IMR-90 (cell line): ENCODE results near the gene OSBPL2. TPM values are rescaled to one million over a fixed set of nuclear protein-coding genes. Genes with fewer than 3 reads are reported as not detected.

Source experiments
- ATAC-seq: fragments of 200-7000 bp; cut with Tn5 transposase; 2 replicates; pipeline ENCODE4 v1.9.1; 2020; ENCODE audit warnings: low read depth, mild to moderate bottlenecking, moderate library complexity
- Bru-seq: library from RNA; stranded (reverse); fragments of 400-500 nt; gene quantifications from one replicate; lab custom pipeline; 2021; lab: Mats Ljungman, UMichigan
- BruChase-seq, 2 experiments: library from RNA; stranded (reverse); fragments of 400-500 nt; gene quantifications; one replicate each; lab custom pipeline; 2021; lab: Mats Ljungman, UMichigan
- BruUV-seq: library from RNA; stranded (reverse); fragments of 400-500 nt; replicated peaks from 2 replicates; lab custom pipeline; 2021; lab: Mats Ljungman, UMichigan
- CTCF ChIA-PET: fragments of 300-600 bp; formaldehyde crosslinking; extraction: SDS; loops from one replicate; lab custom pipeline; 2021; ENCODE audit warnings: antibody characterized with exemption; lab: Yijun Ruan, JAX
- POLR2A ChIA-PET: fragments of 300-600 bp; sonication (Branson Sonifier 250); formaldehyde crosslinking; loops from one replicate; lab custom pipeline; 2022; ENCODE audit warnings: antibody characterized with exemption; ENCODE audit not compliant: unreplicated experiment; lab: Charles Lee
- DNase-seq: peaks from one replicate; pipeline ENCODE4 v3.0.0; 2013
- H2AFZ ChIP-seq: replicated peaks from 2 replicates; pipeline ENCODE3; 2013; ENCODE audit warnings: low read length, mild to moderate bottlenecking; ENCODE audit not compliant: poor library complexity
- H2AK5ac ChIP-seq: 2 replicates; pipeline ENCODE4 v1.6.1; 2013; ENCODE audit warnings: low read depth, low read length, inconsistent platforms
- H2AK9ac ChIP-seq: replicated peaks from 2 replicates; pipeline ENCODE3; 2013; ENCODE audit warnings: mild to moderate bottlenecking, low read depth, low read length, moderate library complexity; ENCODE audit not compliant: poor library complexity
- H2BK120ac ChIP-seq: 2 replicates; pipeline ENCODE4 v1.6.1; 2013; ENCODE audit warnings: low read depth, low read length, inconsistent platforms
- H2BK15ac ChIP-seq: 3 replicates; pipeline ENCODE4 v1.6.1; 2013; ENCODE audit warnings: low read depth, low read length, inconsistent platforms
- H2BK20ac ChIP-seq: 2 replicates; pipeline ENCODE4 v1.6.1; 2013; ENCODE audit warnings: low read depth, mild to moderate bottlenecking, inconsistent platforms, low read length, moderate library complexity
- H2BK5ac ChIP-seq: 2 replicates; pipeline ENCODE4 v1.6.1; 2013; ENCODE audit warnings: mild to moderate bottlenecking, low read depth, low read length, inconsistent platforms; ENCODE audit not compliant: poor library complexity, severe bottlenecking
- H3K14ac ChIP-seq: replicated peaks from 2 replicates; pipeline ENCODE4 v1.6.1; 2013; ENCODE audit warnings: low read depth, low read length, inconsistent platforms
- H3K18ac ChIP-seq: 2 replicates; pipeline ENCODE4 v1.6.1; 2013; ENCODE audit warnings: low read depth, low read length, control low read depth
- H3K23ac ChIP-seq: 2 replicates; pipeline ENCODE4 v1.6.1; 2013; ENCODE audit warnings: low read depth, low read length, inconsistent platforms
- H3K27ac ChIP-seq: 2 replicates; pipeline ENCODE4 v1.5.1; 2013; ENCODE audit warnings: mild to moderate bottlenecking, control low read depth, low read length; ENCODE audit not compliant: insufficient read depth
- H3K27me3 ChIP-seq: 2 replicates; pipeline ENCODE4 v1.6.1; 2013; ENCODE audit warnings: low read length; ENCODE audit not compliant: control insufficient read depth, insufficient read depth
- H3K36me3 ChIP-seq: 2 replicates; pipeline ENCODE4 v1.6.1; 2013; ENCODE audit warnings: low read length, mixed read lengths; ENCODE audit not compliant: control insufficient read depth, insufficient read depth
- H3K4ac ChIP-seq: 2 replicates; pipeline ENCODE4 v1.6.1; 2013; ENCODE audit warnings: low read depth, low read length, inconsistent platforms
- H3K4me1 ChIP-seq: 2 replicates; pipeline ENCODE4 v1.6.1; 2013; ENCODE audit warnings: low read length, mixed read lengths; ENCODE audit not compliant: control insufficient read depth, insufficient read depth
- H3K4me2 ChIP-seq: 2 replicates; pipeline ENCODE4 v1.6.1; 2013; ENCODE audit warnings: low read depth, mild to moderate bottlenecking, control low read depth, low read length, moderate library complexity
- H3K4me3 ChIP-seq: 2 replicates; pipeline ENCODE4 v1.5.1; 2013; ENCODE audit warnings: low read depth, mild to moderate bottlenecking, control low read depth, low read length, moderate library complexity; ENCODE audit not compliant: insufficient read depth
- H3K56ac ChIP-seq: 2 replicates; pipeline ENCODE4 v1.6.1; 2013; ENCODE audit warnings: low read length, inconsistent platforms; ENCODE audit not compliant: insufficient read depth; ENCODE audit errors: extremely low read depth
- H3K79me1 ChIP-seq, 2 experiments: 2 replicates each; pipeline ENCODE4 v1.6.1; 2013; ENCODE audit warnings: low read length in 2 of 2, inconsistent platforms in 1 of 2, low read depth in 1 of 2
- H3K9ac ChIP-seq: 2 replicates; pipeline ENCODE4 v1.6.1; 2013; ENCODE audit warnings: low read depth, low read length, control low read depth
- H3K9me1 ChIP-seq: 2 replicates; pipeline ENCODE4 v1.6.1; 2013; ENCODE audit warnings: low read length, inconsistent platforms; ENCODE audit not compliant: insufficient read depth
- H3K9me3 ChIP-seq: 2 replicates; pipeline ENCODE4 v1.6.1; 2013; ENCODE audit warnings: low read length; ENCODE audit not compliant: control insufficient read depth, insufficient read depth
- H4K20me1 ChIP-seq: 2 replicates; pipeline ENCODE4 v1.6.1; 2013; ENCODE audit warnings: low read length, inconsistent platforms; ENCODE audit not compliant: insufficient read depth
- H4K5ac ChIP-seq: 2 replicates; pipeline ENCODE4 v1.6.1; 2013; ENCODE audit warnings: mild to moderate bottlenecking, low read depth, low read length, control low read depth
- H4K8ac ChIP-seq, 2 experiments: 2 replicates each; pipeline ENCODE4 v1.6.1; 2013; ENCODE audit warnings: low read depth in 2 of 2, low read length in 2 of 2, control low read depth in 1 of 2, inconsistent platforms in 1 of 2
- H4K91ac ChIP-seq: 2 replicates; pipeline ENCODE4 v1.6.1; 2013; ENCODE audit warnings: low read depth, low read length, inconsistent platforms; ENCODE audit not compliant: insufficient read depth
- BHLHE40 ChIP-seq: fragments of 150-350 bp; IDR thresholded peaks from 2 replicates; pipeline ENCODE4 v1.6.1; 2016; ENCODE audit warnings: mild to moderate bottlenecking, low read depth, low read length
- CEBPB ChIP-seq: IDR thresholded peaks from 2 replicates; pipeline ENCODE4 v1.6.1; 2012; ENCODE audit warnings: low read depth, low read length, improper control_type of control experiment
- CHD1 ChIP-seq: IDR thresholded peaks from 2 replicates; pipeline ENCODE4 v1.6.1; 2012; ENCODE audit warnings: low read depth, low read length, improper control_type of control experiment
- FOS ChIP-seq: fragments of 150-350 bp; IDR thresholded peaks from 2 replicates; pipeline ENCODE4 v1.6.1; 2016; ENCODE audit warnings: low read depth, low read length
- MAFK ChIP-seq: IDR thresholded peaks from 2 replicates; pipeline ENCODE4 v1.6.1; 2012; ENCODE audit warnings: low read depth, low read length, improper control_type of control experiment
- MAZ ChIP-seq: IDR thresholded peaks from 2 replicates; pipeline ENCODE4 v1.6.1; 2012; ENCODE audit warnings: low read depth, mild to moderate bottlenecking, low read length, improper control_type of control experiment, moderate library complexity, borderline replicate concordance
- MXI1 ChIP-seq: IDR thresholded peaks from 2 replicates; pipeline ENCODE4 v1.6.1; 2012; ENCODE audit warnings: low read depth, mild to moderate bottlenecking, low read length, moderate library complexity, borderline replicate concordance
- NFE2L2 ChIP-seq: fragments of 150-350 bp; IDR thresholded peaks from 2 replicates; pipeline ENCODE4 v1.6.1; 2016; ENCODE audit warnings: low read depth, mild to moderate bottlenecking, low read length
- RAD21 ChIP-seq: IDR thresholded peaks from 2 replicates; pipeline ENCODE4 v1.6.1; 2012; ENCODE audit warnings: low read length, improper control_type of control experiment
- RCOR1 ChIP-seq: IDR thresholded peaks from 2 replicates; pipeline ENCODE4 v1.6.1; 2012; ENCODE audit warnings: mild to moderate bottlenecking, low read length, improper control_type of control experiment; ENCODE audit not compliant: insufficient replicate concordance
- RFX5 ChIP-seq: IDR thresholded peaks from 2 replicates; pipeline ENCODE4 v1.8.0; 2012; ENCODE audit warnings: low read depth, mild to moderate bottlenecking, low read length, moderate library complexity
- SMC3 ChIP-seq: fragments of 150-350 bp; IDR thresholded peaks from 2 replicates; pipeline ENCODE4 v1.6.1; 2016; ENCODE audit warnings: low read depth, mild to moderate bottlenecking, antibody characterized with exemption, low read length, moderate library complexity
- WGBS, 2 experiments: methylation state at CpG; one replicate each; pipeline versions ENCODE4 v1.1.5 to v1.1.7; 2013; ENCODE audit warnings: missing lambda C conversion rate in 2 of 2; ENCODE audit not compliant: insufficient read length in 1 of 2; ENCODE audit errors: extremely low coverage in 2 of 2; 5-methylcytosine and 5-hydroxymethylcytosine counted together
- dilution Hi-C: fragments of 300-500 bp; cut with HindIII; formaldehyde crosslinking; loops from one replicate; pipeline ENCODE4 v1.14.3; 2018; ENCODE audit warnings: low sequenced_read_pairs; ENCODE audit not compliant: unreplicated experiment
- in situ Hi-C: fragments of 300-500 bp; cut with MboI; formaldehyde crosslinking; loops from 3 replicates; pipeline ENCODE4 v1.14.3; 2019; ENCODE audit warnings: low sequenced_read_pairs, inconsistent platforms, mixed read lengths
- intact Hi-C: fragments of 100-400 bp; cut with micrococcal nuclease; formaldehyde crosslinking; loops from 2 replicates; pipeline ENCODE4 v1.10.0; 2022
- long read RNA-seq: library from polyadenylated mRNA; unstranded; transcript quantifications from one replicate; pipeline ENCODE4 v2.0.0, GENCODE V29; 2021; ENCODE audit not compliant: unreplicated experiment
- polyA plus RNA-seq, 3 experiments: library from polyadenylated mRNA; depleted of rRNA; stranded (reverse); fragments of >200 nt; gene quantifications; 2 replicates each; pipeline ENCODE4 v1.2.3, GENCODE V29; 2012; ENCODE audit warnings: low replicate concordance in 1 of 3
- total RNA-seq: library from RNA; depleted of rRNA; stranded (reverse); fragments of >200 nt; gene quantifications from 2 replicates; pipeline ENCODE4 v1.2.3, GENCODE V29; 2012; rRNA removed
- TF ChIP-seq, protein P1 (sequence below): fragments of 150-350 bp; IDR thresholded peaks from 2 replicates; pipeline ENCODE4 v1.6.1; 2016; ENCODE audit warnings: low read depth, mild to moderate bottlenecking, low read length, moderate library complexity, borderline replicate concordance
- TF ChIP-seq, protein P2 (sequence below): fragments of 150-350 bp; IDR thresholded peaks from 2 replicates; pipeline ENCODE4 v1.6.1; 2017; ENCODE audit warnings: mild to moderate bottlenecking, antibody characterized with exemption, low read length, low read depth

The OSBPL2 gene
- 27.6 and 28.6 TPM in 2 replicates for total RNA-seq
- 17.7 and 19.3 TPM in 2 replicates for polyA plus RNA-seq (2012; rRNA removed)
- polyA plus RNA-seq (2012; cell fraction: cytosol; rRNA removed): 13.1 and 15.2 TPM in 2 replicates
- 36.2 and 68.6 TPM in 2 replicates for polyA plus RNA-seq (2012; cell fraction: nucleus; rRNA removed; ENCODE audit: low replicate concordance)
- percentile 76 among the genes with signal in this experiment for Bru-seq, nascent RNA
- BruChase-seq, experiment 1, labeled RNA remaining after a 6-hour chase: percentile 78 among the genes with signal in this experiment
- percentile 75 among the genes with signal in this experiment for BruChase-seq, experiment 2, labeled RNA remaining after a 2-hour chase
- long read RNA-seq, full-length matches to known transcripts: 21 of 33 reads
- long read RNA-seq, partial matches to known transcripts: 6 of 33 reads
- long read RNA-seq, other reads (novel, unspliced or antisense): 6 of 33 reads

DNA sequence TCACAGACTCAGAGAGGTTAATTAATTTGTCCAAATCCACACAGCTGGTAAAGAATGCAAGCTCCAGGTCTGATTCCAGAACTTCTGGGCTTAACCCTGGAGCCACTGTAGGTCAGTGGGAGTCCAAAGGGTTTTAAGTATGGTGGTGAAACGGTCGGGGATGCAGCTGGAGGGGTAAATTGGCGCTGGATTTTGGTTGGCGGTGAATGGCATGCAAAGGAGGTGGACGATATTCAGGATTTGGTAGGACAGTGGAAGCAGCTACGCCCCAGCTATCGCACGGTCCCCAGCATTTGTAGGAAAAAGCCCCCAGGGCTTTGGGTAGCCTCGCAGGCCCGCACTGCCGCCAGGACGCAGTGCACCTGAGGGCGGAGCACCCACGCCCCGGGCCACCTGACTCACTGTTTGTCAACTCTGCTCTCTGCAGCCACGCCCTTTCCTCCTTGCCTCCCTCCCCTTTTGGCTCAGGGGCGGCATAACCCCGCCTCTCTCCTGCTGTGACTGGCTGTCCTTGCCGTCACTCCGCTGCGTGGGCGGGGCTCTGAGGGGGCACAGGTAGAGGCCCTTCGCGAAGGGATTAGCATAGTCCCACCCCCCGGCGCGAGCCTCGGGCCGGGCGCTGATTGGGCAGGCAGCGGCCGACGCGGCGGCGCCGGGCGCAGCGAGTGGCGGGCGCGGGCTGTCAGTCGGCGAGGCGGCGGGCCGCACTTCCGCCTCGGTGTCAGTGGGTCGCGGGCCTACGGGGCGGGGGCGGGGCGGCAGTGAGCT lies at the start of gene OSBPL2:
Gene OSBPL2, plus strand, starts transcription at position 721 of the 768 bp plus-strand sequence. CDS start 17,664 bp downstream, outside the sequence.
- peak; percentile 99 for ATAC-seq
- Histone ChIP-seq H2BK120ac (no peak within 1 kb of the TSS), H2BK20ac (no peak within 1 kb of the TSS), H3K23ac (peak within 1 kb of the TSS; percentile 95), H2AK5ac (peak within 1 kb of the TSS; percentile 83), H4K91ac (peak within 1 kb of the TSS; percentile 49; the same call in 1 of the 2 replicates), H2AFZ (peak within 1 kb of the TSS; percentile 94), H3K4me3 (peak within 1 kb of the TSS; percentile 99), H2AK9ac (peak within 1 kb of the TSS; percentile 96), H4K8ac (peak within 1 kb of the TSS; percentile 31 to 87; a peak in 3 of 4 replicates), H3K9me1 (no peaks in the 10 kb centered on the region), H2BK5ac (peak within 1 kb of the TSS; percentile 14), H3K36me3 (peaks cover 12% of the 10 kb centered on the region; the same call in 1 of the 2 replicates), H3K9ac (peak within 1 kb of the TSS; percentile 94), H3K56ac (peak within 1 kb of the TSS; percentile 35; the same call in 1 of the 2 replicates), H3K9me3 (peaks cover 4% of the 10 kb centered on the region), H2BK15ac (no peak within 1 kb of the TSS), H3K27me3 (peaks cover 13% of the 10 kb centered on the region), H3K4me1 (peaks cover 4% of the 10 kb centered on the region), H3K18ac (peak within 1 kb of the TSS; percentile 76; the same call in 1 of the 2 replicates), H3K4ac (peak within 1 kb of the TSS; percentile 93), H3K27ac (peak within 1 kb of the TSS; percentile 77), H3K79me1 (peaks cover 15 to 40% of the 10 kb centered on the region in 2 experiments), H4K5ac (peak within 1 kb of the TSS; percentile 93), H3K4me2 (peak within 1 kb of the TSS; percentile 98), H4K20me1 (peaks cover 37% of the 10 kb centered on the region), H3K14ac (peak within 1 kb of the TSS; percentile 87; the same call in 1 of the 2 replicates)
- dilution Hi-C loops (no loop called here), intact Hi-C loops (no loop called here), in situ Hi-C loops (no loop called here)
- ChIA-PET CTCF (no interaction called here), POLR2A (no interaction called here)
- peak; percentile 95 for DNase-seq
- WGBS, 2 experiments: 3% methylated on average over 15 of the region's 55 CpGs; no CpG with 5 or more reads in 1 of the 2 experiments
- no TSS peak for BruUV-seq
- TF ChIP-seq NFE2L2 (no peak), MAFK (no peak), MAZ (peak; percentile 95), MXI1 (0 out of 2 replicates have a peak, but pooled peaks have one; percentile 25), RAD21 (no peak), SMC3 (no peak), BHLHE40 (no peak), RFX5 (no peak), CHD1 (no peak), RCOR1 (no peak), CEBPB (no peak), FOS (peak; percentile 66)
- TF ChIP-seq, protein P1, sequence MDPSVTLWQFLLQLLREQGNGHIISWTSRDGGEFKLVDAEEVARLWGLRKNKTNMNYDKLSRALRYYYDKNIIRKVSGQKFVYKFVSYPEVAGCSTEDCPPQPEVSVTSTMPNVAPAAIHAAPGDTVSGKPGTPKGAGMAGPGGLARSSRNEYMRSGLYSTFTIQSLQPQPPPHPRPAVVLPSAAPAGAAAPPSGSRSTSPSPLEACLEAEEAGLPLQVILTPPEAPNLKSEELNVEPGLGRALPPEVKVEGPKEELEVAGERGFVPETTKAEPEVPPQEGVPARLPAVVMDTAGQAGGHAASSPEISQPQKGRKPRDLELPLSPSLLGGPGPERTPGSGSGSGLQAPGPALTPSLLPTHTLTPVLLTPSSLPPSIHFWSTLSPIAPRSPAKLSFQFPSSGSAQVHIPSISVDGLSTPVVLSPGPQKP: no peak
- TF ChIP-seq, protein P2, sequence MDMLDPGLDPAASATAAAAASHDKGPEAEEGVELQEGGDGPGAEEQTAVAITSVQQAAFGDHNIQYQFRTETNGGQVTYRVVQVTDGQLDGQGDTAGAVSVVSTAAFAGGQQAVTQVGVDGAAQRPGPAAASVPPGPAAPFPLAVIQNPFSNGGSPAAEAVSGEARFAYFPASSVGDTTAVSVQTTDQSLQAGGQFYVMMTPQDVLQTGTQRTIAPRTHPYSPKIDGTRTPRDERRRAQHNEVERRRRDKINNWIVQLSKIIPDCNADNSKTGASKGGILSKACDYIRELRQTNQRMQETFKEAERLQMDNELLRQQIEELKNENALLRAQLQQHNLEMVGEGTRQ: peak; percentile 55; the same call in 1 of the 2 replicates
